Kidney (tissue), 14 donors: ENCODE measurements around the gene IFNL3. TPM values are rescaled to one million over a fixed set of nuclear protein-coding genes. Genes with fewer than 3 reads are reported as not detected.
"Not testable (repeated sequence)": the region's sequence is repeated elsewhere in the genome, so short reads cannot be mapped to it uniquely, and the experiment has no call there.

Experiments
- DNase-seq, 5 donors: peaks; one replicate each; pipeline ENCODE4 v3.0.0-alpha.2; 2013 to 2020
- FAIRE-seq: peaks from 2 replicates; lab custom pipeline; 2012; peaks lifted over from hg19 to GRCh38; lab: Jason Lieb, UNC
- H3K27ac ChIP-seq, 2 donors: one replicate each; pipeline ENCODE4 v1.7.0; 2013; ENCODE audit warnings: low read depth in 2 of 2, low read length in 2 of 2, inconsistent platforms in 1 of 2
- H3K27me3 ChIP-seq: one replicate; pipeline ENCODE4 v1.7.1; 2013; ENCODE audit warnings: low read length, inconsistent platforms; ENCODE audit not compliant: control insufficient read depth, insufficient read depth
- H3K36me3 ChIP-seq, 3 donors: one replicate each; pipeline versions ENCODE4 v1.7.0 to v1.7.1; 2013; ENCODE audit warnings: low read length in 3 of 3, control low read depth in 1 of 3, inconsistent platforms in 1 of 3; ENCODE audit not compliant: insufficient read depth in 3 of 3, control insufficient read depth in 2 of 3
- H3K4me1 ChIP-seq, 3 donors: one replicate each; pipeline versions ENCODE4 v1.7.0 to v1.7.1; 2013; ENCODE audit warnings: low read length in 3 of 3, inconsistent platforms in 1 of 3, low read depth in 1 of 3; ENCODE audit not compliant: control insufficient read depth in 2 of 3, insufficient read depth in 2 of 3
- H3K4me3 ChIP-seq, 3 donors: one replicate each; pipeline versions ENCODE4 v1.7.0 to v1.8.1; 2013; ENCODE audit warnings: low read length in 3 of 3, control low read depth in 1 of 3, inconsistent platforms in 1 of 3
- H3K9ac ChIP-seq, 3 donors: one replicate each; pipeline versions ENCODE4 v1.7.0 to v1.7.1; 2013; ENCODE audit warnings: low read length in 3 of 3, control low read depth in 1 of 3, inconsistent platforms in 1 of 3
- H3K9me3 ChIP-seq, 3 donors: one replicate each; pipeline versions ENCODE4 v1.7.0 to v1.7.1; 2013; ENCODE audit warnings: low read length in 3 of 3, control low read depth in 1 of 3, inconsistent platforms in 1 of 3; ENCODE audit not compliant: control insufficient read depth in 2 of 3, insufficient read depth in 1 of 3
- CTCF ChIP-seq: IDR thresholded peaks from 3 replicates; pipeline ENCODE4 v1.5.1; 2012; ENCODE audit warnings: mild to moderate bottlenecking, moderate library complexity, borderline replicate concordance; ENCODE audit not compliant: insufficient read depth; ENCODE audit errors: extremely low read depth
- intact Hi-C: fragments of 100-400 bp; cut with DNase I; formaldehyde crosslinking; loops from one replicate; pipeline ENCODE4 v1.11.1; 2022
- polyA plus RNA-seq: library from polyadenylated mRNA; stranded (reverse); fragments of 350-450 nt; fragmentation: Illumina TruSeq; extraction: RNeasy Lipid Tissue Mini Kit (QIAGEN cat#74804); gene quantifications from one replicate; pipeline ENCODE4 v1.2.3, GENCODE V29; 2014; ENCODE audit warnings: low read depth, low replicate concordance; ENCODE audit not compliant: insufficient read depth
- total RNA-seq: library from RNA; stranded (reverse); fragmentation: NEBNext Ultra II Directional; extraction: Animal tissue kit (Norgen Biotek cat#: 25700); gene quantifications from one replicate; pipeline ENCODE4 v1.2.1, GENCODE V29; 2021
- donor health status: control.
- donor health status: control.
- donor health status: control.
- donor health status: control.
- donor health status: control.
- donor health status: DM: yes; HTN: yes; CAD: no.
- donor health status: Normal renal cell carcinoma (clear cell type).

The IFNL3 gene
- total and polyA plus RNA-seq, 2 donors from 2014 or later = not detected

DNA sequence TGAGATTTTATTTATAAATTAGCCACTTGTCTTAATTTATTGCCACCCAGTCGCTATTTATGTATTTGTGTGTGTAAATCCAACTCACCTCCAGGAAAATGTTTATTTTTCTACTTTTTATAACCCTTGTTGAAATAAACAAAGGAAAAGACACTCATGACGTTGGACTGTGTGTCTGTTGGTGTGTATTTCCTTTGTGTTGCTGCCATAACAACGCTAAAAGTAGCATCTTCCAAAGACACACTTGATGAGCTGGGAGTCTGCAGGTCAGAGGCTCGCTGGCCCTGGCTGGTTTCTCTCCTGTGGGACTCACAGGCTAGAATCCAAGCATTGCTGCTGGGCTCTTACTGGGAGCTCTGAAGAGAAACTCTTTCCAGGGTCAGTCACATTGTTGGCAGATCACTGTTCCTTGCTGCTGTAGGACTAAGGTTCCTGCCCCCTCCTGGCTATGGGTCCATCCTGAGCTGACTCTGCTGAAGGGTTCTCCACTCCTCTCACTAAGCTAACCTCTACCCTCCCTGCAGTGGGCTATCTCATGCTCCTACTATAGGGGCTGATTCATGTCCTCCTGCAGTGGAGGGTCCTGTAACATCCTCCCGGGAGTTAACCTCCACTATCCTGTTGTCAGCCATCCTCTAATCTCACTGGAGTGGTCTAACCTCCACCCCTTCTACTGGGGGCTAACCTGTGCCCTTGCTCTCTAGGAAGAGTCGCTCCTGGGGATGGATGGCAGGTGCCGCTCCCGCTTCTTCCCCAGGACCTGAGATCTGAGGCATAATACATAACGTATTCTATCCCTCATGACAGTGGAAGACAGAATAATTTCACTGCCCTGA is 25.4 kb upstream of the IFNL3 start:
- FAIRE-seq (no peak), DNase-seq (peak in 3 of 5 donors; percentile 37 to 50 (median 37))
- no peaks in the 10 kb centered on the region for H3K36me3 ChIP-seq
- H3K4me3 ChIP-seq = no peak overlapping the region
- no peak overlapping the region for H3K9ac ChIP-seq
- no peak overlapping the region for H3K27ac ChIP-seq
- H3K27me3 ChIP-seq = peaks cover 4% of the 10 kb centered on the region
- no peaks in the 10 kb centered on the region for H3K4me1 ChIP-seq
- H3K9me3 ChIP-seq = no peaks in the 10 kb centered on the region
- TF ChIP-seq CTCF = no peak
- intact Hi-C loops = no loop called here

GRCh38 chr19:39269369-39269768 is 24.6 kb upstream of the IFNL3 start:
- H3K4me3 ChIP-seq, H3K27ac ChIP-seq, H3K9me3 ChIP-seq, H3K36me3 ChIP-seq, FAIRE-seq, H3K27me3 ChIP-seq, DNase-seq, H3K4me1 ChIP-seq, intact Hi-C loops, H3K9ac ChIP-seq: not testable (repeated sequence)

- FAIRE-seq, DNase-seq: not testable (repeated sequence)
These were observed 23.9 kb upstream of the IFNL3 start for GRCh38 chr19:39268531-39269223.

GRCh38 chr19:39268085-39268484 is 23.3 kb upstream of the IFNL3 start, which contains the start of gene IFNL2:
IFNL2 (plus strand) TSS chr19:39268396; CDS start chr19:39268569, 173 bp downstream.
- H3K27ac ChIP-seq, FAIRE-seq, H3K36me3 ChIP-seq: not testable (repeated sequence)

More at GRCh38 chr19:39268531-39269223, 23.9 kb upstream of the IFNL3 start:
- H3K27me3 ChIP-seq = peaks cover 10% of the 10 kb centered on the region
- H3K4me3 ChIP-seq, H3K9me3 ChIP-seq, H3K27ac ChIP-seq, intact Hi-C loops, H3K36me3 ChIP-seq, H3K4me1 ChIP-seq, H3K9ac ChIP-seq: not testable (repeated sequence)

More at GRCh38 chr19:39268085-39268484, 23.3 kb upstream of the IFNL3 start, which contains the start of gene IFNL2:
- H3K4me3 ChIP-seq, H3K9ac ChIP-seq, H3K9me3 ChIP-seq, DNase-seq, H3K4me1 ChIP-seq, intact Hi-C loops: not testable (repeated sequence)
- H3K27me3 ChIP-seq = peaks cover 11% of the 10 kb centered on the region
